Liver (tissue), 3 donors: Measurements from ENCODE around the gene LRRC40.

Experiments used
- HNF4G ChIP-seq: IDR thresholded peaks from 2 replicates; pipeline ENCODE4 v1.6.1; 2016; ENCODE audit warnings: antibody characterized with exemption
- SP1 ChIP-seq: IDR thresholded peaks from 2 replicates; pipeline ENCODE4 v1.6.1; 2018; ENCODE audit warnings: antibody characterized with exemption, mild to moderate bottlenecking
- TAF1 ChIP-seq: conservative IDR thresholded peaks from 2 replicates; pipeline ENCODE4 v1.6.1; 2016; ENCODE audit warnings: antibody characterized with exemption, mild to moderate bottlenecking
- YY1 ChIP-seq: IDR thresholded peaks from 2 replicates; pipeline ENCODE4 v1.6.1; 2016; ENCODE audit warnings: antibody characterized with exemption, mild to moderate bottlenecking
- TF ChIP-seq, protein P1 (sequence below): fragments of 150-350 bp; IDR thresholded peaks from 2 replicates; pipeline ENCODE4 v1.5.1; 2017; ENCODE audit warnings: improper control_type of control experiment, low read depth, low read length; ENCODE audit not compliant: missing input control
- TF ChIP-seq, protein P2 (sequence below): IDR thresholded peaks from 2 replicates; pipeline ENCODE4 v1.6.1; 2016; ENCODE audit warnings: antibody characterized with exemption
- TF ChIP-seq, protein P3 (sequence below): IDR thresholded peaks from 2 replicates; pipeline ENCODE4 v1.6.1; 2016; ENCODE audit warnings: antibody characterized with exemption
- TF ChIP-seq, protein P4 (sequence below): IDR thresholded peaks from 2 replicates; pipeline ENCODE4 v1.6.1; 2016; ENCODE audit warnings: antibody characterized with exemption
- donor health status: healthy.
- donor health status: healthy.

DNA sequence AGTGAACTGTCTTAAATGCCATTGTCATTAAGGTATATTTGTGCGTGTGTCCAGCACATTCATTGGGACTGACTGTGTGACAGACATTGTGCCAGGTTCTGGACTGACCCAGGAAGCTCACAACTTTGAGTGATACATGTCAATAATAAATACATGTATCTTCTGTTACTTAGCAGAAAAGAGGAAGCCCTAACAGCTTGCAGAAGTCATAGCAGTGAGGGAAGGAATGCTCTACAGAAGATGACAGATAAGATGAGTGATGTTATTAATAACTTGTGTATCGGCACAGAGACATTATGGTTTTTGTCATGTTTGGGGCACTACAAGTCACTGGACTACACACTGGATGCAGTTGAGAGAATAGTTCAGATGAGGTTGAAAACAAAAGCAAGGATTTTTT, 14.6 kb upstream of the LRRC40 start:
- TF ChIP-seq, protein P1, sequence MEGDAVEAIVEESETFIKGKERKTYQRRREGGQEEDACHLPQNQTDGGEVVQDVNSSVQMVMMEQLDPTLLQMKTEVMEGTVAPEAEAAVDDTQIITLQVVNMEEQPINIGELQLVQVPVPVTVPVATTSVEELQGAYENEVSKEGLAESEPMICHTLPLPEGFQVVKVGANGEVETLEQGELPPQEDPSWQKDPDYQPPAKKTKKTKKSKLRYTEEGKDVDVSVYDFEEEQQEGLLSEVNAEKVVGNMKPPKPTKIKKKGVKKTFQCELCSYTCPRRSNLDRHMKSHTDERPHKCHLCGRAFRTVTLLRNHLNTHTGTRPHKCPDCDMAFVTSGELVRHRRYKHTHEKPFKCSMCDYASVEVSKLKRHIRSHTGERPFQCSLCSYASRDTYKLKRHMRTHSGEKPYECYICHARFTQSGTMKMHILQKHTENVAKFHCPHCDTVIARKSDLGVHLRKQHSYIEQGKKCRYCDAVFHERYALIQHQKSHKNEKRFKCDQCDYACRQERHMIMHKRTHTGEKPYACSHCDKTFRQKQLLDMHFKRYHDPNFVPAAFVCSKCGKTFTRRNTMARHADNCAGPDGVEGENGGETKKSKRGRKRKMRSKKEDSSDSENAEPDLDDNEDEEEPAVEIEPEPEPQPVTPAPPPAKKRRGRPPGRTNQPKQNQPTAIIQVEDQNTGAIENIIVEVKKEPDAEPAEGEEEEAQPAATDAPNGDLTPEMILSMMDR, result no peak
- TF ChIP-seq, protein P2, sequence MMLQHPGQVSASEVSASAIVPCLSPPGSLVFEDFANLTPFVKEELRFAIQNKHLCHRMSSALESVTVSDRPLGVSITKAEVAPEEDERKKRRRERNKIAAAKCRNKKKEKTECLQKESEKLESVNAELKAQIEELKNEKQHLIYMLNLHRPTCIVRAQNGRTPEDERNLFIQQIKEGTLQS, result no peak
- no peak for TF ChIP-seq HNF4G
- TF ChIP-seq, protein P3, sequence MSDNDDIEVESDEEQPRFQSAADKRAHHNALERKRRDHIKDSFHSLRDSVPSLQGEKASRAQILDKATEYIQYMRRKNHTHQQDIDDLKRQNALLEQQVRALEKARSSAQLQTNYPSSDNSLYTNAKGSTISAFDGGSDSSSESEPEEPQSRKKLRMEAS, result no peak
- no peak for TF ChIP-seq YY1
- no peak for TF ChIP-seq SP1
- TF ChIP-seq TAF1, result no peak
- TF ChIP-seq, protein P4, sequence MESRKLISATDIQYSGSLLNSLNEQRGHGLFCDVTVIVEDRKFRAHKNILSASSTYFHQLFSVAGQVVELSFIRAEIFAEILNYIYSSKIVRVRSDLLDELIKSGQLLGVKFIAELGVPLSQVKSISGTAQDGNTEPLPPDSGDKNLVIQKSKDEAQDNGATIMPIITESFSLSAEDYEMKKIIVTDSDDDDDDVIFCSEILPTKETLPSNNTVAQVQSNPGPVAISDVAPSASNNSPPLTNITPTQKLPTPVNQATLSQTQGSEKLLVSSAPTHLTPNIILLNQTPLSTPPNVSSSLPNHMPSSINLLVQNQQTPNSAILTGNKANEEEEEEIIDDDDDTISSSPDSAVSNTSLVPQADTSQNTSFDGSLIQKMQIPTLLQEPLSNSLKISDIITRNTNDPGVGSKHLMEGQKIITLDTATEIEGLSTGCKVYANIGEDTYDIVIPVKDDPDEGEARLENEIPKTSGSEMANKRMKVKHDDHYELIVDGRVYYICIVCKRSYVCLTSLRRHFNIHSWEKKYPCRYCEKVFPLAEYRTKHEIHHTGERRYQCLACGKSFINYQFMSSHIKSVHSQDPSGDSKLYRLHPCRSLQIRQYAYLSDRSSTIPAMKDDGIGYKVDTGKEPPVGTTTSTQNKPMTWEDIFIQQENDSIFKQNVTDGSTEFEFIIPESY, result no peak
